ENCODE results near the gene PDE4B. TPM values are rescaled to one million over a fixed set of nuclear protein-coding genes. Genes with fewer than 3 reads are reported as not detected.

The PDE4B gene
- total RNA-seq, 3 donors from 2014 or later: 8.0 to 207 (median 54.4) TPM

GRCh38 chr1:65791801-65792668, 660 bp upstream of the PDE4B start:
- Histone ChIP-seq H3K4me1 (no peaks in the 10 kb centered on the region), H3K27me3 (peaks cover 5 to 39% of the 10 kb centered on the region in 2 donors), H3K9me3 (peaks cover 0 to 20% of the 10 kb centered on the region in 2 donors), H3K36me3 (no peaks in the 10 kb centered on the region), H3K4me3 (peak overlapping the region; percentile 30 to 60 (median 46)), H3K27ac (no peak overlapping the region)
- intact Hi-C loops (cut with DNase I; ENCODE audit: low total_unique reads): no loop called here
- TF ChIP-seq POLR2AphosphoS5 (IDR thresholded peaks at IDR 0.05) (no peak), POLR2A (IDR thresholded peaks at IDR 0.05) (no peak), CTCF (IDR thresholded peaks at IDR 0.05) (no peak)
- peak in 1 of 2 donors; percentile 48 for DNase-seq (ENCODE audit: low spot score in 2 of 2)

- H3K27me3 ChIP-seq: peaks cover 5 to 41% of the 10 kb centered on the region in 2 donors
- H3K9me3 ChIP-seq: peaks cover 0 to 13% of the 10 kb centered on the region in 2 donors
- intact Hi-C loops (cut with DNase I; ENCODE audit: low total_unique reads): no loop called here
- no peak overlapping the region for H3K27ac ChIP-seq
- DNase-seq (ENCODE audit: low spot score in 2 of 2): no peak
- H3K36me3 ChIP-seq: no peaks in the 10 kb centered on the region
- H3K4me1 ChIP-seq: no peaks in the 10 kb centered on the region
- H3K4me3 ChIP-seq: peak overlapping the region; percentile 30 to 60 (median 46)
- TF ChIP-seq CTCF (IDR thresholded peaks at IDR 0.05) (no peak), POLR2AphosphoS5 (IDR thresholded peaks at IDR 0.05) (no peak), POLR2A (IDR thresholded peaks at IDR 0.05) (no peak)
Measured at GRCh38 chr1:65793359-65793732, 651 bp downstream of the PDE4B start.

GRCh38 chr1:65795311-65795710, 2.6 kb downstream of the PDE4B start:
- Histone ChIP-seq H3K4me1 (no peaks in the 10 kb centered on the region), H3K36me3 (no peaks in the 10 kb centered on the region), H3K4me3 (no peak overlapping the region), H3K27me3 (peaks cover 5 to 41% of the 10 kb centered on the region in 2 donors), H3K9me3 (no peaks in the 10 kb centered on the region), H3K27ac (no peak overlapping the region)
- TF ChIP-seq POLR2AphosphoS5 (IDR thresholded peaks at IDR 0.05): no peak
- TF ChIP-seq CTCF (IDR thresholded peaks at IDR 0.05): no peak
- no peak for TF ChIP-seq POLR2A (IDR thresholded peaks at IDR 0.05)
- intact Hi-C loops (cut with DNase I; ENCODE audit: low total_unique reads): no loop called here
- DNase-seq (ENCODE audit: low spot score in 2 of 2): no peak

GRCh38 chr1:65799601-65800000, 6.9 kb downstream of the PDE4B start:
- Histone ChIP-seq H3K36me3 (no peaks in the 10 kb centered on the region), H3K9me3 (no peaks in the 10 kb centered on the region), H3K27me3 (peaks cover 0 to 14% of the 10 kb centered on the region in 2 donors), H3K27ac (no peak overlapping the region), H3K4me3 (no peak overlapping the region), H3K4me1 (no peaks in the 10 kb centered on the region)
- TF ChIP-seq CTCF (IDR thresholded peaks at IDR 0.05) (no peak), POLR2A (IDR thresholded peaks at IDR 0.05) (no peak), POLR2AphosphoS5 (IDR thresholded peaks at IDR 0.05) (no peak)
- intact Hi-C loops (cut with DNase I; ENCODE audit: low total_unique reads): no loop called here
- no peak for DNase-seq (ENCODE audit: low spot score in 2 of 2)

- Histone ChIP-seq H3K4me1 (no peaks in the 10 kb centered on the region), H3K4me3 (no peak overlapping the region), H3K27me3 (no peaks in the 10 kb centered on the region), H3K36me3 (no peaks in the 10 kb centered on the region), H3K27ac (no peak overlapping the region), H3K9me3 (no peaks in the 10 kb centered on the region)
- intact Hi-C loops (cut with DNase I; ENCODE audit: low total_unique reads): no loop called here
- DNase-seq (ENCODE audit: low spot score in 2 of 2): no peak
- TF ChIP-seq CTCF (IDR thresholded peaks at IDR 0.05) (no peak), POLR2A (IDR thresholded peaks at IDR 0.05) (no peak), POLR2AphosphoS5 (IDR thresholded peaks at IDR 0.05) (no peak)
Measured at GRCh38 chr1:65804584-65804983, 11.9 kb downstream of the PDE4B start.
